Hepatocyte (in vitro differentiated cells): Measurements from ENCODE around the gene MADD.

Experiments used
- CTCF ChIP-seq: fragments of 200-600 bp; sonication (generic); IDR thresholded peaks from 2 replicates; pipeline ENCODE4 v1.5.1; 2016; ENCODE audit warnings: antibody characterized with exemption, mild to moderate bottlenecking; ENCODE audit not compliant: poor library complexity
- EZH2 ChIP-seq: fragments of 200-600 bp; sonication (generic); IDR thresholded peaks from 2 replicates; pipeline ENCODE4 v1.6.1; 2016; ENCODE audit warnings: antibody characterized with exemption, mild to moderate bottlenecking, borderline replicate concordance

GRCh38 chr11:47357985-47358730 lies 88.2 kb downstream of the MADD start:
- no peak for TF ChIP-seq CTCF
- TF ChIP-seq EZH2, result no peak
